ENCODE results near the gene PCNP. TPM values are rescaled to one million over a fixed set of nuclear protein-coding genes. Genes with fewer than 3 reads are reported as not detected.

The PCNP gene
- 36.4 and 48.8 TPM in 2 replicates for total RNA-seq

GRCh38 chr3:101573449-101574387 lies at the start of gene PCNP:
TSS of gene PCNP (plus strand) at chr3:101574180. CDS start at chr3:101574216, 36 bp downstream.

GRCh38 chr3:101561630-101562328 lies 12.2 kb upstream of the PCNP start, which contains the start of gene TRMT10C:
TSS of gene TRMT10C (plus strand) at chr3:101561868. CDS start at chr3:101564782, 2,914 bp downstream.

Other genes starting within 250 kb of the PCNP start
- gene SENP7, start 61.0 kb upstream of the PCNP start, total RNA-seq: 2.4 and 4.8 TPM in 2 replicates
- 18.8 and 22.6 TPM in 2 replicates for gene TRMT10C, start 12.3 kb upstream of the PCNP start, total RNA-seq
- gene ZBTB11, start 103.0 kb downstream of the PCNP start, total RNA-seq: 8.7 and 9.7 TPM in 2 replicates
- gene RPL24, start 112.5 kb downstream of the PCNP start, total RNA-seq: 1,646 and 2,131 TPM in 2 replicates
- 3.4 and 4.3 TPM in 2 replicates for gene CEP97, start 150.4 kb downstream of the PCNP start, total RNA-seq
- 12.8 and 14.0 TPM in 2 replicates for gene NXPE3, start 205.0 kb downstream of the PCNP start, total RNA-seq